Measurements from ENCODE around the gene PHLDB2. TPM values are rescaled to one million over a fixed set of nuclear protein-coding genes. Genes with fewer than 3 reads are reported as not detected.

The PHLDB2 gene
- total and polyA plus RNA-seq, 12 donors: 6.2 to 39.6 (median 13.9) TPM

GRCh38 chr3:111831840-111832239 is 27.2 kb upstream of the PHLDB2 start:
- Histone ChIP-seq H3K27ac (no peak overlapping the region), H3K36me3 (replicated peaks in 1 of 2) (no peaks in the 10 kb centered on the region), H3K4me1 (replicated peaks in 1 of 2) (no peaks in the 10 kb centered on the region), H3K4me3 (no peak overlapping the region), H3K27me3 (no peaks in the 10 kb centered on the region), H3K9me3 (replicated peaks in 1 of 3) (no peaks in the 10 kb centered on the region)
- DNase-seq: no peak
- intact Hi-C loops (cut with DNase I): no loop called here
- TF ChIP-seq POLR2A (IDR thresholded peaks at IDR 0.05): no peak
- TF ChIP-seq, protein P1, sequence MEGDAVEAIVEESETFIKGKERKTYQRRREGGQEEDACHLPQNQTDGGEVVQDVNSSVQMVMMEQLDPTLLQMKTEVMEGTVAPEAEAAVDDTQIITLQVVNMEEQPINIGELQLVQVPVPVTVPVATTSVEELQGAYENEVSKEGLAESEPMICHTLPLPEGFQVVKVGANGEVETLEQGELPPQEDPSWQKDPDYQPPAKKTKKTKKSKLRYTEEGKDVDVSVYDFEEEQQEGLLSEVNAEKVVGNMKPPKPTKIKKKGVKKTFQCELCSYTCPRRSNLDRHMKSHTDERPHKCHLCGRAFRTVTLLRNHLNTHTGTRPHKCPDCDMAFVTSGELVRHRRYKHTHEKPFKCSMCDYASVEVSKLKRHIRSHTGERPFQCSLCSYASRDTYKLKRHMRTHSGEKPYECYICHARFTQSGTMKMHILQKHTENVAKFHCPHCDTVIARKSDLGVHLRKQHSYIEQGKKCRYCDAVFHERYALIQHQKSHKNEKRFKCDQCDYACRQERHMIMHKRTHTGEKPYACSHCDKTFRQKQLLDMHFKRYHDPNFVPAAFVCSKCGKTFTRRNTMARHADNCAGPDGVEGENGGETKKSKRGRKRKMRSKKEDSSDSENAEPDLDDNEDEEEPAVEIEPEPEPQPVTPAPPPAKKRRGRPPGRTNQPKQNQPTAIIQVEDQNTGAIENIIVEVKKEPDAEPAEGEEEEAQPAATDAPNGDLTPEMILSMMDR (IDR thresholded peaks at IDR 0.05): no peak

GRCh38 chr3:111837112-111837511 is 22.0 kb upstream of the PHLDB2 start:
- Histone ChIP-seq H3K9me3 (replicated peaks in 1 of 3) (no peaks in the 10 kb centered on the region), H3K4me3 (no peak overlapping the region), H3K27ac (no peak overlapping the region), H3K36me3 (replicated peaks in 1 of 2) (no peaks in the 10 kb centered on the region), H3K4me1 (replicated peaks in 1 of 2) (no peaks in the 10 kb centered on the region), H3K27me3 (no peaks in the 10 kb centered on the region)
- WGBS, 4 donors: 43 to 54% (median 51%) methylated on average over 3 of the region's 3 CpGs
- intact Hi-C loops (cut with DNase I): no loop called here
- TF ChIP-seq, protein P1 (IDR thresholded peaks at IDR 0.05): no peak
- TF ChIP-seq POLR2A (IDR thresholded peaks at IDR 0.05): no peak
- no peak for DNase-seq

GRCh38 chr3:111838133-111838532 is 20.9 kb upstream of the PHLDB2 start:
- no peak overlapping the region for H3K27ac ChIP-seq
- H3K36me3 ChIP-seq (replicated peaks in 1 of 2): no peaks in the 10 kb centered on the region
- H3K27me3 ChIP-seq: no peaks in the 10 kb centered on the region
- H3K9me3 ChIP-seq (replicated peaks in 1 of 3): no peaks in the 10 kb centered on the region
- 91 to 97% (median 94%) methylated on average over 5 of the region's 5 CpGs for WGBS, 4 donors
- H3K4me1 ChIP-seq (replicated peaks in 1 of 2): no peaks in the 10 kb centered on the region
- intact Hi-C loops (cut with DNase I): no loop called here
- TF ChIP-seq, protein P1 (IDR thresholded peaks at IDR 0.05): no peak
- no peak for TF ChIP-seq POLR2A (IDR thresholded peaks at IDR 0.05)
- no peak overlapping the region for H3K4me3 ChIP-seq
- DNase-seq: no peak

DNA sequence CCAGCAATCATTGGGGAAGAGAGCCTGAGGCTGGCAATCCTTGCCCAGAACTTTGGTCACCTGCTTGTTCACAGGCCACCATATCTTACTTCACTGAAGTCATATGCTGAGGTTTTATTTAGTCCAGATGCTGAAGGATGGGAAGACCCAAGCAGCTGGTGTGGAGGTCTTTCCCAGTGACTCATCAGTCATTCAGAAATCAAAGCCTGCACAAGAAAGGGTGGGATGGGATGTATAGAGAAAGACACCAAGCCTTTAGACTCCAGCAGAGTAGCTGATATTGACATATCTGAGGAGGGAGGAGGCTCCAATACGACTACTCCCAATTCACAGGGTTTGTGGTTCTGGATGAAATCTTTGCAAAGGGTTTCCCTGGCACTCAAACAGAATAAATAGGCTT is 13.0 kb upstream of the PHLDB2 start:
- 85 to 95% (median 88%) methylated on average over 1 of the region's 1 CpG for WGBS, 4 donors
- Histone ChIP-seq H3K36me3 (replicated peaks in 1 of 2) (no peaks in the 10 kb centered on the region), H3K4me3 (no peak overlapping the region), H3K4me1 (replicated peaks in 1 of 2) (no peaks in the 10 kb centered on the region), H3K27ac (no peak overlapping the region), H3K9me3 (replicated peaks in 1 of 3) (no peaks in the 10 kb centered on the region), H3K27me3 (no peaks in the 10 kb centered on the region)
- intact Hi-C loops (cut with DNase I): no loop called here
- DNase-seq: no peak
- TF ChIP-seq POLR2A (IDR thresholded peaks at IDR 0.05): no peak
- TF ChIP-seq, protein P1 (IDR thresholded peaks at IDR 0.05): no peak
